H9 (cell line): ENCODE results near the gene PIEZO2. TPM values are rescaled to one million over a fixed set of nuclear protein-coding genes. Genes with fewer than 3 reads are reported as not detected.

Source experiments
- DNase-seq: peaks from one replicate; pipeline ENCODE4 v3.0.0-alpha.2; 2017
- H2AFZ ChIP-seq: one replicate; pipeline ENCODE4 v1.6.1; 2013; ENCODE audit warnings: mild to moderate bottlenecking, low read length, control low read depth, moderate library complexity
- H2AK5ac ChIP-seq: 2 replicates; pipeline ENCODE4 v1.6.1; 2013; ENCODE audit warnings: low read length, control low read depth, mixed read lengths; ENCODE audit not compliant: insufficient read length
- H2BK120ac ChIP-seq: one replicate; pipeline ENCODE4 v1.6.1; 2013; ENCODE audit warnings: low read depth, mild to moderate bottlenecking, low read length, control low read depth, inconsistent platforms; ENCODE audit not compliant: poor library complexity, severe bottlenecking
- H2BK12ac ChIP-seq: 2 replicates; pipeline ENCODE4 v1.6.1; 2013; ENCODE audit warnings: low read length, control low read depth, mixed read lengths, low read depth; ENCODE audit not compliant: insufficient read length
- H2BK15ac ChIP-seq: 2 replicates; pipeline ENCODE4 v1.6.1; 2013; ENCODE audit warnings: low read depth, low read length, control low read depth
- H2BK20ac ChIP-seq: one replicate; pipeline ENCODE4 v1.6.1; 2013; ENCODE audit warnings: low read depth, mild to moderate bottlenecking, low read length, control low read depth, inconsistent platforms; ENCODE audit not compliant: poor library complexity, severe bottlenecking
- H2BK5ac ChIP-seq: 2 replicates; pipeline ENCODE4 v1.6.1; 2013; ENCODE audit warnings: low read length, control low read depth, mixed read lengths; ENCODE audit not compliant: insufficient read length
- H3K14ac ChIP-seq: 2 replicates; pipeline ENCODE4 v1.6.1; 2013; ENCODE audit warnings: low read length, control low read depth; ENCODE audit not compliant: insufficient read depth
- H3K18ac ChIP-seq: 2 replicates; pipeline ENCODE4 v1.6.1; 2013; ENCODE audit warnings: low read depth, mild to moderate bottlenecking, mixed read lengths, low read length, control low read depth; ENCODE audit not compliant: insufficient read length
- H3K23ac ChIP-seq: 2 replicates; pipeline ENCODE4 v1.6.1; 2013; ENCODE audit warnings: low read length, control low read depth, mixed read lengths, low read depth; ENCODE audit not compliant: insufficient read length
- H3K23me2 ChIP-seq: 2 replicates; pipeline ENCODE4 v1.6.1; 2013; ENCODE audit warnings: low read depth, mild to moderate bottlenecking, mixed read lengths, low read length, control low read depth; ENCODE audit not compliant: insufficient read length, poor library complexity, severe bottlenecking
- H3K27ac ChIP-seq: 2 replicates; pipeline ENCODE4 v1.5.1; 2013; ENCODE audit warnings: low read length, control low read depth, mixed read lengths, low read depth; ENCODE audit not compliant: insufficient read length
- H3K27me3 ChIP-seq: 2 replicates; pipeline ENCODE4 v1.6.1; 2013; ENCODE audit warnings: low read length, control low read depth, inconsistent platforms; ENCODE audit not compliant: insufficient read depth
- H3K4ac ChIP-seq: 2 replicates; pipeline ENCODE4 v1.6.1; 2013; ENCODE audit warnings: low read depth, mild to moderate bottlenecking, control low read depth, inconsistent platforms, low read length, moderate library complexity
- H3K4me1 ChIP-seq: 2 replicates; pipeline ENCODE4 v1.6.1; 2013; ENCODE audit warnings: low read length, control low read depth, inconsistent platforms; ENCODE audit not compliant: insufficient read depth
- H3K4me2 ChIP-seq: 2 replicates; pipeline ENCODE4 v1.6.1; 2013; ENCODE audit warnings: low read length, control low read depth, mixed read lengths; ENCODE audit not compliant: insufficient read length, insufficient read depth
- H3K56ac ChIP-seq: 2 replicates; pipeline ENCODE4 v1.6.1; 2013; ENCODE audit warnings: low read depth, mild to moderate bottlenecking, mixed read lengths, low read length, control low read depth; ENCODE audit not compliant: insufficient read length
- H3K79me1 ChIP-seq: 2 replicates; pipeline ENCODE4 v1.6.1; 2013; ENCODE audit warnings: low read depth, mild to moderate bottlenecking, moderate library complexity, low read length, control low read depth, inconsistent platforms; ENCODE audit not compliant: insufficient read depth, poor library complexity, severe bottlenecking
- H3K79me2 ChIP-seq: 2 replicates; pipeline ENCODE4 v1.6.1; 2013; ENCODE audit warnings: low read length, control low read depth, inconsistent platforms; ENCODE audit not compliant: insufficient read depth
- H3K9ac ChIP-seq: 2 replicates; pipeline ENCODE4 v1.6.1; 2013; ENCODE audit warnings: low read length, control low read depth, mixed read lengths; ENCODE audit not compliant: insufficient read length; ENCODE audit errors: extremely low read depth
- H3K9me3 ChIP-seq: one replicate; pipeline ENCODE4 v1.6.1; 2013; ENCODE audit warnings: low read depth, low read length, inconsistent platforms; ENCODE audit not compliant: control insufficient read depth
- H3T11ph ChIP-seq: one replicate; pipeline ENCODE4 v1.6.1; 2013; ENCODE audit warnings: mild to moderate bottlenecking, low read length, control low read depth, inconsistent platforms
- H4K20me1 ChIP-seq: one replicate; pipeline ENCODE4 v1.6.1; 2013; ENCODE audit not compliant: control insufficient read depth, insufficient read length, insufficient read depth
- H4K5ac ChIP-seq: 2 replicates; pipeline ENCODE4 v1.6.1; 2013; ENCODE audit warnings: low read depth, mild to moderate bottlenecking, mixed read lengths, low read length, control low read depth; ENCODE audit not compliant: insufficient read length
- H4K8ac ChIP-seq: replicated peaks from 2 replicates; pipeline ENCODE4 v1.6.1; 2013; ENCODE audit warnings: low read length, control low read depth, mixed read lengths, low read depth; ENCODE audit not compliant: insufficient read length
- H4K91ac ChIP-seq: 2 replicates; pipeline ENCODE4 v1.6.1; 2013; ENCODE audit warnings: low read depth, mild to moderate bottlenecking, moderate library complexity, mixed read lengths, low read length, control low read depth; ENCODE audit not compliant: insufficient read length
- H3K27ac Mint-ChIP-seq, 3 experiments: 2 replicates in 2 of 3; 3 replicates in 1 of 3; pipeline ENCODE4 v1.8.0; 2020 to 2021; ENCODE audit warnings: mixed read lengths in 3 of 3, mild to moderate bottlenecking in 1 of 3, moderate library complexity in 1 of 3
- H3K27me3 Mint-ChIP-seq: 2 replicates; pipeline ENCODE4 v1.8.0; 2021; ENCODE audit warnings: low read depth, mild to moderate bottlenecking, moderate library complexity, mixed read lengths
- H3K36me3 Mint-ChIP-seq, 3 experiments: 2 replicates in 2 of 3; 3 replicates in 1 of 3; pipeline ENCODE4 v1.8.0; 2020 to 2021; ENCODE audit warnings: low read depth in 3 of 3, mixed read lengths in 3 of 3; ENCODE audit not compliant: insufficient read depth in 1 of 3
- H3K4me1 Mint-ChIP-seq, 2 experiments: 2 replicates each; pipeline ENCODE4 v1.8.0; 2020; ENCODE audit warnings: mixed read lengths in 2 of 2
- H3K4me3 Mint-ChIP-seq, 2 experiments: 2 replicates in 1 of 2; 3 replicates in 1 of 2; pipeline ENCODE4 v1.8.0; 2020 to 2021; ENCODE audit warnings: mild to moderate bottlenecking in 2 of 2, mixed read lengths in 2 of 2, moderate library complexity in 1 of 2
- H3K9me3 Mint-ChIP-seq, 2 experiments: 2 replicates in 1 of 2; 3 replicates in 1 of 2; pipeline ENCODE4 v1.8.0; 2020; ENCODE audit warnings: mild to moderate bottlenecking in 2 of 2, mixed read lengths in 2 of 2, moderate library complexity in 1 of 2
- CTCF ChIP-seq: fragments of 200-600 bp; sonication (generic); conservative IDR thresholded peaks from 3 replicates; pipeline ENCODE4 v1.8.0; 2021; ENCODE audit warnings: antibody characterized with exemption, mild to moderate bottlenecking
- WGBS: extraction: QIAGEN DNeasy Blood & Tissue Kit; methylation state at CpG from one replicate; pipeline ENCODE4 v1.1.7; 2013; ENCODE audit warnings: missing lambda C conversion rate, low lambda C conversion rate, mixed read lengths; ENCODE audit not compliant: insufficient read length; ENCODE audit errors: extremely low coverage; 5-methylcytosine and 5-hydroxymethylcytosine counted together
- total RNA-seq: library from RNA; stranded (reverse); gene quantifications from 2 replicates; pipeline ENCODE4 v1.2.1, GENCODE V29; 2021

Gene PIEZO2
- total RNA-seq, 1 experiment from 2014 or later, result 3.9 TPM

GRCh38 chr18:10739152-10739551 lies 410.2 kb downstream of the PIEZO2 start:
- H4K8ac ChIP-seq, result no peak overlapping the region
- no peak overlapping the region for H2BK12ac ChIP-seq
- H3K4ac ChIP-seq, result no peak overlapping the region
- Mint-ChIP-seq H3K36me3 (peaks cover 0 to 4% (median 0%) of the 10 kb centered on the region in 3 experiments; a peak in 1 of 7 replicates), H3K27ac (no peak overlapping the region), H3K4me1 (no peaks in the 10 kb centered on the region), H3K27me3 (no peaks in the 10 kb centered on the region), H3K4me3 (no peak overlapping the region), H3K9me3 (no peaks in the 10 kb centered on the region)
- no peak overlapping the region for H3K9ac ChIP-seq
- no peak overlapping the region for H2BK120ac ChIP-seq
- H3K23ac ChIP-seq, result no peak overlapping the region
- DNase-seq, result no peak
- H2AFZ ChIP-seq, result no peak overlapping the region
- no peak overlapping the region for H3K18ac ChIP-seq
- no peak overlapping the region for H2AK5ac ChIP-seq
- no peak overlapping the region for H3K4me2 ChIP-seq
- TF ChIP-seq CTCF, result no peak
- H3K79me1 ChIP-seq, result no peaks in the 10 kb centered on the region
- H4K5ac ChIP-seq, result no peak overlapping the region
- no peak overlapping the region for H2BK20ac ChIP-seq
- no peak overlapping the region for H3K56ac ChIP-seq
- no peak overlapping the region for H2BK15ac ChIP-seq
- no peak overlapping the region for H2BK5ac ChIP-seq
- no peaks in the 10 kb centered on the region for H3K27me3 ChIP-seq
- H3K23me2 ChIP-seq, result no peaks in the 10 kb centered on the region
- no peak overlapping the region for H3K14ac ChIP-seq
- H3K4me1 ChIP-seq, result no peaks in the 10 kb centered on the region
- no peak overlapping the region for H4K91ac ChIP-seq
- H3K27ac ChIP-seq, result no peak overlapping the region
- no peaks in the 10 kb centered on the region for H4K20me1 ChIP-seq
- H3T11ph ChIP-seq, result no peak overlapping the region
- no CpG with 5 or more reads among the region's 3 CpGs for WGBS
- H3K79me2 ChIP-seq, result no peaks in the 10 kb centered on the region
- no peaks in the 10 kb centered on the region for H3K9me3 ChIP-seq
